Motor neuron (in vitro differentiated cells): Measurements from ENCODE around the gene ATPAF2. TPM values are rescaled to one million over a fixed set of nuclear protein-coding genes. Genes with fewer than 3 reads are reported as not detected.
A peak's percentile ranks its signal among the peaks of the same experiment; 100 is the strongest.

ENCODE experiments used
- ATAC-seq, 8 experiments: fragments of 200-7000 bp; cut with Tn5 transposase; replicated peaks in 6 of 8; 2 replicates each; pipeline ENCODE4 v1.8.0; 2021; ENCODE audit warnings: mild to moderate bottlenecking in 8 of 8, moderate library complexity in 8 of 8
- H3K27ac ChIP-seq, 2 donors: fragments of 250-450 bp; sonication (Bioruptor Pico); 2 replicates each; pipeline ENCODE4 v1.9.0; 2021; ENCODE audit warnings: antibody characterized with exemption in 2 of 2, mild to moderate bottlenecking in 2 of 2, moderate library complexity in 1 of 2
- H3K4me1 ChIP-seq, 2 donors: fragments of 250-450 bp; sonication (Bioruptor Pico); replicated peaks in 1 of 2; 2 replicates each; pipeline ENCODE4 v1.6.1; 2021; ENCODE audit warnings: antibody characterized with exemption in 2 of 2, mild to moderate bottlenecking in 2 of 2, moderate library complexity in 1 of 2
- H3K4me3 ChIP-seq, 5 donors: fragments of 250-450 bp; sonication (Bioruptor Pico); 2 replicates each; pipeline ENCODE4 v1.9.0; 2021; ENCODE audit warnings: antibody characterized with exemption in 5 of 5, mild to moderate bottlenecking in 5 of 5, moderate library complexity in 4 of 5
- WGBS, 10 experiments: fragments of 450-650 bp; shearing (Covaris generic); methylation state at CpG; one replicate each; pipeline ENCODE4 v1.0.0; 2022; 5-methylcytosine and 5-hydroxymethylcytosine counted together
- in situ Hi-C, 9 experiments: fragments of 400-800 bp; cut with MboI; loops; one replicate each; pipeline ENCODE4 v1.15.0; 2021; ENCODE audit warnings: low sequenced_read_pairs in 9 of 9, low pct_unique_long_range_greater_than_20kb in 2 of 9; ENCODE audit not compliant: unreplicated experiment in 9 of 9
- total RNA-seq, 8 experiments: library from RNA; unstranded; fragments of 300-600 nt; gene quantifications; 2 replicates each; pipeline versions ENCODE4 v1.2.3 to v1.2.4, GENCODE V29; 2022

ATPAF2 gene
- total RNA-seq: 10 to 100 TPM; 12.7 to 38.9 (median 23.2) TPM

DNA sequence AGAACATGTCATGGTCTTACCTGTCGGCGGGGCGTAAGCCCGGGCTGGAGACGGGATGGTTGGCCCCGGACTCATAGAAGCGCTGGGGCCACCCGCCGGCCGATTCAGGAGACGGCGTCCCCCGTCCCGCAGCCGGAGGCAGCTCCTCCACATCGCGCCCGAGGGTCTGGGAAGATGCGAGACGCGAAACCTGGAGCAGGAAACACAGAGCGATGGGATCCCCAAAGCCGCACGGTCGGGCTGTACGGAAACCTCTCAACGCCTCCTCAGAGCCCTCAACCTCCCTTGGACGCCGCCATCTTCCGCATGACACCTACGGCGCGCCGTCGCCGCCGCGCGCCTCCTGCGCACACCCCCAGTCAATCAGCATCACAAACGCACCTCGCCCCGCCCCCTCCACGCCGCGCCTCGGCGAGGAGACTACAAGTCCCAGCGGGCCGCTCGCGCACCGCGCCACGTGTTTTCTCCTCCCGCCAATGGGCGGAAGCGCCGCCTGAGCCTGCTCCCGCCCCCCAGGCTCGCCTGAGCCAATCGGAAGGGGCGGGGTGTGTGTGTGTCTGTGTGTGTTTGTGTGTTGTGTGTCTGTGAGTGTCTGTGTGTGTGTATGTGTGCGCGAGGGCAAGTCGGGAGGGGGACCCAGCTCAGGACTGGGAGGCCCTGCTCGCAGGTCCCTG is at the start of gene ATPAF2, which contains the start of gene GID4:
Gene ATPAF2, minus strand, starts transcription at position 308 of the 674 bp plus-strand sequence. Its CDS starts 155 bp downstream, at position 153.
Gene GID4, plus strand, starts transcription at position 548 of the 674 bp plus-strand sequence. Its CDS starts 57 bp downstream, at position 605.
- Histone ChIP-seq H3K27ac (peak within 1 kb of the TSS; percentile 44 to 65), H3K4me3 (peak within 1 kb of the TSS; percentile 52 to 82 (median 57)), H3K4me1 (peaks cover 13 to 16% of the 10 kb centered on the region in 2 donors)
- peak; percentile 86 to 93 (median 90) for ATAC-seq
- WGBS, 10 experiments: 0 to 7% (median 2%) methylated on average over 3 to 37 of the region's 67 CpGs; no CpG with 5 or more reads in 6 of the 10 experiments
- in situ Hi-C loops: loop anchor here in 6 of 9 experiments (10.0 to 25.0 kb wide), 4 partner anchors 144 to 677 kb away; partner anchors contain the start of gene RAI1 (in 4 of the 6)

DNA sequence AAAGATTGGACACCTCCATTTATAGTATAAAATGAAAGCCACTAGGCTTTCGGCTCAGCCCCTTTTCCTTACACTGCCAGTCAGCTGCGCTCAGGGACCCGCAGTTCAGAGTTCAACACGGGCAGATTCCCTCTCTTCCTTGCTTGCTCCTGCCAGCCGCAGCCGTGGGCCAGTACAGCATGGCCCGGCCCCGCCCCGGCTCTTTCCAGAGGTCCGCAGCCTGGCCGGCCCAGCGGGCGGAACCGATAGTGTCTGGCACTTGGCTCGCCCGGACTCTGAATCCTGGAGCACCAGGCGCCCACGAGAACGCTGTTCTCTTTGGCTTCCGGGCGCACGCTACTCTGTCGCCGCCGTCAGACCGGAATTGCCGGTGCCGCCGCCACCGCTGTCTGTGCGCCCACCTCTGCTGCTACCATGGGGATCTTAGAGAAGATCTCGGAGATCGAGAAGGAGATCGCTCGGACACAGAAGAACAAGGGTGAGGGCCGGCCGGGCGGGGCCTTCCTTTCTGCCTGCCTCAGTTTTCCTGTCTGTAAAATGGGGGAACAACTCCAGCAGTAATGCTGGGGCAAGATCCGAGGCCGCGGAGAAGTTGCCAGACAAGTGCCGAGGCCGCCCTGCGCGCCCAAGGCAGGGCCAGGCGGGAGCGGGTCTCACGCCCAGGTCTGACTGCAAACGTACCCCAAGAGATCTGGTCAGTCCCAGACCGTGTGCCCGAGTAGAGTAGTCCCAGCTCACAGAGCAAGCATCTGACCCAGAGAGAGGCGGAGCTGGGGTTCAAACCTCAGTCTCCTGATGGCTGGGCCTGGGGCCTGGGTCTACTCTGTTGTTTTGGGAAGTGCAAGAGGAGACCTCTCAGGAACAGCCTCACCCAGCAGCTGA is 48.9 kb upstream of the ATPAF2 start, which contains the start of gene DRG2:
Gene DRG2, plus strand, starts transcription at position 339 of the 882 bp plus-strand sequence. Its CDS starts 76 bp downstream, at position 415.
- 0 to 10% (median 1%) methylated on average over 2 to 38 of the region's 52 CpGs; no CpG with 5 or more reads in 6 of the 10 experiments for WGBS, 10 experiments
- Histone ChIP-seq H3K4me3 (peak within 1 kb of the TSS; percentile 53 to 88 (median 81)), H3K27ac (peak within 1 kb of the TSS; percentile 59 to 81), H3K4me1 (peaks cover 7 to 10% of the 10 kb centered on the region in 2 donors)
- in situ Hi-C loops: no loop called here
- ATAC-seq: peak; percentile 96 to 98 (median 98)

DNA sequence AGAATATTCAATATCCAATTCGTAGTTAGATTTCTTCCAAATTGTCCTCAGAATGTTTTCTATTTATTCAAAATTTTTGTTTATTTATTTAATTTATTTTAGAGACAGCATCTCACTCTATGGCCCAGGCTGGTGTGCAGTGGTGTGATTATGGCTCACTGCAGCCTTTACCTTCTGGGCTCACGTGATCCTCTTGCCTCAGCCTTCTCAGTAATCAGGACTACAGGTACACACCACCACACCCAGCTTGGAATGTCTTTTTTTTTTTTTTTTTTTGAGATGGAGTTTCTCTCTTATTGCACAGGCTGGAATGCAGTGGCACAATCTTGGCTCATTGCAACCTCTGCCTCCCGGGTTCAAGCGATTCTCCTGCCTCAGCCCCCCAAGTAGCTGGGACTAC is 45.3 kb upstream of the ATPAF2 start:
- H3K4me3 ChIP-seq: no peak overlapping the region
- no peak overlapping the region for H3K27ac ChIP-seq
- WGBS, 10 experiments: 26 to 100% (median 69%) methylated on average over 1 to 3 of the region's 4 CpGs; no CpG with 5 or more reads in 2 of the 10 experiments
- ATAC-seq: no peak
- H3K4me1 ChIP-seq: peaks cover 7 to 10% of the 10 kb centered on the region in 2 donors
- in situ Hi-C loops: no loop called here

DNA sequence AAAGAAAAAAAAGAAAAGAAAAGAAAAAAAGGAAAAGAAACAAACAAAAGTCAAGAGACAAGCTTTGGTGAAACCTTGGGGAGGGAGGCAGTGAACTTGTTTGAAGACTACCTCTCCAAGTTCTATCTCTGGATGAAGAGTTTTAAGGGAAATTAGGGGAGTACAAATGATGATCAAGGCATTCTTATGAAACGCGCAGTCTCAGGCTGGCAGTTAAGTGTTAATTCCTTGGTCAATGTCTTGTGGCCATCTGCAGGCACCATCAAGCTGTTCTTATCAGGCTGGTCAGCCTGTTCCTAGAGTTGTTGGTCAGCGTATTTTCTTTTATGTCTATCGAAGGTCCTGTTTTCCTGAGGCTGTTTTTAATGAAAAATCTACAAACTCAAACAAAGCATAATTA is 40.6 kb upstream of the ATPAF2 start:
- no peak overlapping the region for H3K27ac ChIP-seq
- H3K4me1 ChIP-seq: no peaks in the 10 kb centered on the region
- 49 to 97% (median 74%) methylated on average over 3 to 4 of the region's 4 CpGs for WGBS, 10 experiments
- in situ Hi-C loops: no loop called here
- H3K4me3 ChIP-seq: no peak overlapping the region
- no peak for ATAC-seq

DNA sequence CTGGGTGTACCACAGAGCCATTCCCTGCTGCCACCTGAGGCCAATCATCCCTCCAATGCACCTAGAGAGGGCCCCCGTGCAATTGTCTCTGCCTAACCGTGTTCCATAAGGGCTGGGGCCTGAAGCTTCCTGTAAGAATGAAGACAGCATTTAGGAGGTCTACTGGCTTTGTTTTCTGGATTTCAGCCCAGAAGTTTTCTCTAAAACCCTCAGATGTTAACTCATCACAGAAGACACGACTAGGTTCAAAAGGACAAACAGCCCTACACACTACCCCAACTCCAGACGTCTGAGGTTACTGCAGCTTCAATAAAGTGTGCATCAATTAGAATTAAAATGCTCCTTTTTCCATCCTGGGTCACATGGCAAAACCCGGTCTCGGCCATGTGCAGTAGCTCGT is 38.0 kb upstream of the ATPAF2 start:
- Histone ChIP-seq H3K4me3 (no peak overlapping the region), H3K4me1 (no peaks in the 10 kb centered on the region), H3K27ac (no peak overlapping the region)
- ATAC-seq: no peak
- 40 to 100% (median 68%) methylated on average over 1 to 7 of the region's 7 CpGs; no CpG with 5 or more reads in 3 of the 10 experiments for WGBS, 10 experiments
- in situ Hi-C loops: no loop called here

DNA sequence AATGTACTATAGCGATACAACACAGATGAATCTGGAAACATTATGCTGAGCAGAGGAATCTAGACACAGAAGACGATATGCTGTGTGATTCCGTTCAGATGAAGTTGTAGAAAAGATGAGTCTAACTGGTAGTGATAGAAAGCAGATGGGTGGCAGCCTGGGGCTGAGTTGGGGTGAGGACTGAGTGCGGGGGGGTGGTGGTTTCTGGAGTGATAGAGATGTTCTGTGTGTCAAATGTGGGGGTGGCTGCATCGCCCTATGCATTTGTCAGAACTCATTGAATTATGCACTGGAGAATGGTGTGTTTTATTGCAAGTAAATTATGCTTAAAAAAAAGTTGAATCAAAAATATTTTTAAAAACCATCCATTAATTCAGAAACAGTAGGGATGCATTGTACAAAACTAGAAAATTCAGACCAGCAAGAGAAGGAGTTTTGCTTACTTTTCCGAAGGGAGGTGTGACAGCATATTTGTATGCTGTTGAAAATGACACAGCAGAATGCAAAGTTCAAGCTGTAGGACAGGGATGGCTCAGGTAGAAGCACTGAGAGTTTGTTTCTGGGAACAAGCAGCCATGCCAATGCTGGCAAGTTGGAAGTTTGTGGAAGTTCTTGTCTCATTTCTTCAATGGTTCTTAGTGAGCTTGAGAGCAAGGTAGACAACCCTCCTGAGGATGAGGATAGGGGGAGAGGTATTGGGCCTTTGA is 35.8 kb upstream of the ATPAF2 start:
- Histone ChIP-seq H3K27ac (no peak overlapping the region), H3K4me1 (peaks cover 0 to 3% of the 10 kb centered on the region in 2 donors), H3K4me3 (no peak overlapping the region)
- WGBS, 10 experiments: 10 to 100% (median 77%) methylated on average over 1 to 4 of the region's 6 CpGs; no CpG with 5 or more reads in 2 of the 10 experiments
- in situ Hi-C loops: no loop called here
- peak in 2 of 8 experiments; percentile 44 to 45 for ATAC-seq

DNA sequence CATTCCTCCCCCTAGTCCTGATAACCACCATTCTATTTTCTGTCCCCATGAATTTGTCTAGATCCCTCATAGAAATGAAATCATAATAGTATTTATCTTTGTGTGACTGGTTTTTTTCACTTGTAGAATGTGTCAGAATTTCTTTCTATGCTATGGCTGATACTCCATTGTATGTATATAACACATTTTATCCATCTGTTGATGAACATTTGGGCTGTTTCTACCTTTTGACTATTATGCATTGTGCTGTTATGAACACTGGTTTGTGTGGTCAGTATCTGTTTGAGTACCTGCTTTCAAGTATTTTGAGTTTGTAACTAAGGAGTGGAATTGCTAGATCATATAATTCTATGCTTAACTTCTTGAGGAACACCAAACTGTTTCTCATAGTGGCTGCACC is 32.8 kb upstream of the ATPAF2 start:
- Histone ChIP-seq H3K4me3 (no peak overlapping the region), H3K27ac (no peak overlapping the region), H3K4me1 (peaks cover 0 to 3% of the 10 kb centered on the region in 2 donors)
- in situ Hi-C loops: no loop called here
- ATAC-seq: no peak

DNA sequence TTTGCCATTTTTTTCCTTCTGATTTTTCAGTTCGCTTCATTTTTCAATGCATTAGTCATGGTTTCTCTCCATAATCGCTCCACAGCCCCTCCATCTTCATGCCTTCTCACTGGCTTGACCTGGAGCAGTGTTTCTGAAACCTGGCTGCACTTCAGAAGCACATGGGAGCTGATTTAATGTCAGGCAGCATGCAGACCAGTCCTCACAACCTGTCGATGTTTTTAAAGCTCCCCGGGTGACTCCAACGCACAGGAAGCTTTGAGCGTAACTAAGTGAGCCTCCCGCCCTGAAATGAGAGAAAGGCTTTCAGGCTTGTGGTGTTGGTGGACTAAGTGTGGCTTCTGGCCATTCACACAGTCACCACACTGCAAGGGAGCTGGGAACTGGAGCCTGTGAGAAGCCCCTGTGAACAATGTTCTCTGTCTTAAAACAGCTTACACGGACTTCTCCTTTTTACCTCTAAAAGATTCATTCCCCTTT is 31.9 kb upstream of the ATPAF2 start:
- Histone ChIP-seq H3K4me3 (no peak overlapping the region), H3K27ac (no peak overlapping the region), H3K4me1 (peaks cover 0 to 3% of the 10 kb centered on the region in 2 donors)
- ATAC-seq: peak; percentile 34 to 75 (median 57)
- WGBS, 10 experiments: 0 to 100% (median 33%) methylated on average over 1 to 8 of the region's 8 CpGs
- in situ Hi-C loops: no loop called here

DNA sequence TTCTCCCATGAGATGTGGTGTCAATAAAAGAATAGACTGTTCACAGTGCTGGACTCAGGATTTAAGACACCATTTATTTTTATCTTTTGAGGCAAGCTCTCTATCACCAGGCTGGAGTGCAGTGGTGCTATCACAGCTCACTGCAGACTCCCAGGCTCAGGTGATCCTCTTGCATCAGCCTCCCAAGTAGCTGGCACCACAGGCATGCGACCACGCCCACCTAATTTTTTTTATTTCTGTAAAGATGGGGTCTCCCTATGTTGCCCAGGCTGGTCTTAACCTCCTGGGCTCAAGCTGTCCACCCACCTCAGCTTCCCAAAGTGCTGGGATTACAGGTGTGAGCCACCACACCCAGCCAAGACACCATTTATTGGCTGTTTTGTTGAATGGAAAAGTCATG is 30.1 kb upstream of the ATPAF2 start:
- peak in 2 of 8 experiments; percentile 31 to 33 for ATAC-seq
- WGBS, 10 experiments: 94 to 100% (median 100%) methylated on average over 2 of the region's 2 CpGs; no CpG with 5 or more reads in 6 of the 10 experiments
- no peak overlapping the region for H3K27ac ChIP-seq
- peaks cover 0 to 3% of the 10 kb centered on the region in 2 donors for H3K4me1 ChIP-seq
- in situ Hi-C loops: no loop called here
- no peak overlapping the region for H3K4me3 ChIP-seq

DNA sequence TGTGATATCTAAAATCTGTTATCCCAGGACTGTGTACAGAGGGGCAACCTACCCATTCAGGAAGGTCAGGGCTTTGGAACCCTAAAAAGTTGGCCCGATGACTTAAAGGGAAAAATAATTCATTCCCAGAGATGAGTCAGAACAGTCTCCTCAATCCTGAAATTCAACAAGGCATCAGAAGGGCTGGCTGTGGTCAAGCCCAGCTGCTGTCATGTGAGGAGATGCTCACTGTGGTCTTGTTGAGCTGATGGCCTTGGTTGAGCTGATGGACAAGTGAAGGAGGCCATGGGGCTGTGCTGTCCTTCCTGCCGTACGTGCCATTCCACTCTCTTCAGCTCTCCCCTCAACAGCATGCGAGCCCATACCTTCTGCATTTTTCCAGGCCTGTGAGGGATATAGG is 27.9 kb upstream of the ATPAF2 start:
- no peak for ATAC-seq
- Histone ChIP-seq H3K27ac (no peak overlapping the region), H3K4me1 (peaks cover 0 to 3% of the 10 kb centered on the region in 2 donors), H3K4me3 (no peak overlapping the region)
- in situ Hi-C loops: no loop called here
- WGBS, 10 experiments: 81 to 100% (median 98%) methylated on average over 1 to 4 of the region's 4 CpGs; no CpG with 5 or more reads in 4 of the 10 experiments

DNA sequence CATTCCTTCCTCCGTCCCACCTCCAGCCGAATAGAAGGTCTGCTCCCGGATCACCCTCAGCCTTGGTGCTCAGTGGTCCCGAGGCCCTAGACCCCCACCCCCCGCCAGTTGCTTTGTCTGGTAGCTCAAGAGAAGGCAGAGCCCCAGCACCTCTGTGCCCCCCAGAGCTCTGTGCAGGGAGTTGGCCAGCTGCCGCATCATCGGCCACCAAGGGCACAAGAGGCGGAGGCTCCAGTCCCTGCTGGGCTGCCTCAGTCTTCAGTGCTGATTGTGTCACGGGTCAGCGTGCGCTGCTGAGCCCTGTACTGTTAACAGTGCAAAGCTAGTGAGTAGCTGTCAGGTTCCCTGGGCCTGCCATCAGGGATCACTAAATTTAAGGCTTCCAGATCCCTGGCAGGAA is 26.6 kb upstream of the ATPAF2 start:
- H3K4me1 ChIP-seq: no peaks in the 10 kb centered on the region
- no peak for ATAC-seq
- in situ Hi-C loops: no loop called here
- no peak overlapping the region for H3K4me3 ChIP-seq
- 88 to 100% (median 100%) methylated on average over 1 to 5 of the region's 11 CpGs; no CpG with 5 or more reads in 3 of the 10 experiments for WGBS, 10 experiments
- H3K27ac ChIP-seq: no peak overlapping the region

DNA sequence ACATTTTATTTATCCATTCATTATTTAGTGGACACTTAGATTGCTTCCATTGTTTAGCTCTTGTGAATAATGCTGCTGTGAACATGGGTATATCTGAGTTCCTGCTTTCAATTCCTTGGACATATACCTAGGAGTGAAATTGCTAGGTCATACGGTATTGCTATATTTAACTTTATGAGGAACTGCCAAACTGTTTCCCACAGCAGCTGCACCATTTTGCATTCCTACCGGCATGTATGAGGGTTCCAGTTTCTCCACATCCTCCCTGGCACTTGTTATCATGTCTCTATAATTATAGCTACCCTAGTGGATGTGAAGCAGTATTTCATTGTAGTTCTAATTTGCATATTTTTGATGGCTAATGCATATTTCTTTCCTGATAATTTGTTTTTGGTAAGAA is 25.1 kb upstream of the ATPAF2 start:
- 61 to 100% (median 100%) methylated on average over 1 to 2 of the region's 2 CpGs; no CpG with 5 or more reads in 3 of the 10 experiments for WGBS, 10 experiments
- in situ Hi-C loops: no loop called here
- Histone ChIP-seq H3K27ac (no peak overlapping the region), H3K4me3 (no peak overlapping the region), H3K4me1 (no peaks in the 10 kb centered on the region)
- ATAC-seq: no peak
